ENCODE measurements around the gene ITPKB.
"Not testable (repeated sequence)": the region's sequence is repeated elsewhere in the genome, so short reads cannot be mapped to it uniquely, and the experiment has no call there.

Gene ITPKB

GRCh38 chr1:226649244-226649643 lies 89.8 kb downstream of the ITPKB start:
- no peak for DNase-seq

- DNase-seq, result no peak
Measured at GRCh38 chr1:226648421-226648820, 90.7 kb downstream of the ITPKB start.

GRCh38 chr1:226647719-226648118 lies 91.4 kb downstream of the ITPKB start:
- no peak for DNase-seq

GRCh38 chr1:226646870-226647449 lies 92.1 kb downstream of the ITPKB start:
- DNase-seq, result no peak

GRCh38 chr1:226646026-226646869 lies 92.8 kb downstream of the ITPKB start:
- DNase-seq, result no peak

GRCh38 chr1:226645279-226645976 lies 93.7 kb downstream of the ITPKB start:
- no peak for DNase-seq

- DNase-seq, result no peak
Measured at GRCh38 chr1:226644541-226645176, 94.4 kb downstream of the ITPKB start.

GRCh38 chr1:226643611-226644540 lies 95.2 kb downstream of the ITPKB start:
- peak; percentile 27 for DNase-seq

- peak; percentile 89 for DNase-seq
Measured at GRCh38 chr1:226643177-226643576, 95.9 kb downstream of the ITPKB start.

- DNase-seq, result no peak
Measured at GRCh38 chr1:226642421-226642820, 96.7 kb downstream of the ITPKB start.

- no peak for DNase-seq
Measured at GRCh38 chr1:226641671-226642231, 97.3 kb downstream of the ITPKB start.

GRCh38 chr1:226640321-226641136 lies 98.6 kb downstream of the ITPKB start:
- DNase-seq, result no peak

GRCh38 chr1:226639631-226640061 lies 99.4 kb downstream of the ITPKB start:
- no peak for DNase-seq

- DNase-seq, result not testable (repeated sequence)
Measured at GRCh38 chr1:226639206-226639605, 99.9 kb downstream of the ITPKB start.

- DNase-seq, result no peak
Measured at GRCh38 chr1:226638608-226639007, 100.5 kb downstream of the ITPKB start.

GRCh38 chr1:226638001-226638601 lies 101.0 kb downstream of the ITPKB start:
- DNase-seq, result no peak

GRCh38 chr1:226637147-226637935 lies 101.7 kb downstream of the ITPKB start:
- no peak for DNase-seq

- no peak for DNase-seq
Measured at GRCh38 chr1:226636847-226637096, 102.3 kb downstream of the ITPKB start.

- no peak for DNase-seq
Measured at GRCh38 chr1:226635456-226635941, 103.6 kb downstream of the ITPKB start.

All from SIG-M5 (cell line).